AG10803 (cell line): ENCODE measurements around the gene OR10H4.

Experiments used
- DNase-seq: peaks from one replicate; pipeline ENCODE4 v3.0.0; 2010; ENCODE audit warnings: low read depth
- H3K4me3 ChIP-seq: 2 replicates; pipeline ENCODE4 v1.5.1; 2011; ENCODE audit warnings: mild to moderate bottlenecking, low read length, control low read depth
- TF ChIP-seq, protein P1 (sequence below): conservative IDR thresholded peaks from 2 replicates; pipeline ENCODE4 v1.5.1; 2011; ENCODE audit warnings: mild to moderate bottlenecking, low read length, control low read depth, inconsistent platforms

The OR10H4 gene

DNA sequence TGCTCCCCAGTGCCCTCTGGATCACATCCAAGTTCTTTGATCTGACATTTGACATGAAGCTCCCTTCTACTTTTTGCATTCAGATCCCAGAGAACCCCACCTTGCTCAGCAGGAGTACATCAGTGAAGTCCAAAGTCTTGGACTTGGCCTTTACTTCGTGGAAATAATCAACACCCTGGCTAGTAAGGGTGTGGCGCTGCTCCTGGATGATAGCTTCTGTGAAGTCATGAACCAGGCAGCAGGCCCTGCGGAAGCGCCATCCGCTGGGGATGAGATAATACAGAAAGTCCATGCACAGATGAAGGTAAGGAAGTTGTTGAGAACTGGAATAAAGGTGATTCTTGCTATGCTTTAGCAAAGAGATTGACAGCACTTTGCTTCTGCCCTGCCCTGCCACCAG is 43.2 kb downstream of the OR10H4 start:
- no peak for DNase-seq
- H3K4me3 ChIP-seq = no peak overlapping the region
- TF ChIP-seq, protein P1, sequence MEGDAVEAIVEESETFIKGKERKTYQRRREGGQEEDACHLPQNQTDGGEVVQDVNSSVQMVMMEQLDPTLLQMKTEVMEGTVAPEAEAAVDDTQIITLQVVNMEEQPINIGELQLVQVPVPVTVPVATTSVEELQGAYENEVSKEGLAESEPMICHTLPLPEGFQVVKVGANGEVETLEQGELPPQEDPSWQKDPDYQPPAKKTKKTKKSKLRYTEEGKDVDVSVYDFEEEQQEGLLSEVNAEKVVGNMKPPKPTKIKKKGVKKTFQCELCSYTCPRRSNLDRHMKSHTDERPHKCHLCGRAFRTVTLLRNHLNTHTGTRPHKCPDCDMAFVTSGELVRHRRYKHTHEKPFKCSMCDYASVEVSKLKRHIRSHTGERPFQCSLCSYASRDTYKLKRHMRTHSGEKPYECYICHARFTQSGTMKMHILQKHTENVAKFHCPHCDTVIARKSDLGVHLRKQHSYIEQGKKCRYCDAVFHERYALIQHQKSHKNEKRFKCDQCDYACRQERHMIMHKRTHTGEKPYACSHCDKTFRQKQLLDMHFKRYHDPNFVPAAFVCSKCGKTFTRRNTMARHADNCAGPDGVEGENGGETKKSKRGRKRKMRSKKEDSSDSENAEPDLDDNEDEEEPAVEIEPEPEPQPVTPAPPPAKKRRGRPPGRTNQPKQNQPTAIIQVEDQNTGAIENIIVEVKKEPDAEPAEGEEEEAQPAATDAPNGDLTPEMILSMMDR = no peak

DNA sequence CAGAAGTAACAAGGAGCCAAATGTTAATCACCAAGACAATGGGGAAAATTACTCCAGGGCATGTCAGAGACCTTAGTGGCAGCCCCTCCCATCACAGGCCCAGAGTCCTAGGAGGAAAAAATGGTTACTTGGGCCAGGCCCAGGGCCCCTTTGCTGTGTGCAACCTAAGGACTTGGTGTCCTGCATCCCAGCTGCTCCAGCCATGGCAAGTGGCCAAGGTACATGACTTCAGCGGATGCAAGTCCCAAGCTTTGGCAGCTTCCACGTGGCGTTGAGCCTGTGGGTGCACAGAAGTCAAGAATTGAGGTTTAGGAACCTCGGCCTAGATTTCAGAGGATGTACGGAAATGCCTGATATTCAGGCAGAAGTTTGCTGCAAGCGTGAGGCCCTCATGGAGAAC is 46.7 kb downstream of the OR10H4 start:
- TF ChIP-seq, protein P1 = no peak
- no peak overlapping the region for H3K4me3 ChIP-seq
- DNase-seq = no peak

DNA sequence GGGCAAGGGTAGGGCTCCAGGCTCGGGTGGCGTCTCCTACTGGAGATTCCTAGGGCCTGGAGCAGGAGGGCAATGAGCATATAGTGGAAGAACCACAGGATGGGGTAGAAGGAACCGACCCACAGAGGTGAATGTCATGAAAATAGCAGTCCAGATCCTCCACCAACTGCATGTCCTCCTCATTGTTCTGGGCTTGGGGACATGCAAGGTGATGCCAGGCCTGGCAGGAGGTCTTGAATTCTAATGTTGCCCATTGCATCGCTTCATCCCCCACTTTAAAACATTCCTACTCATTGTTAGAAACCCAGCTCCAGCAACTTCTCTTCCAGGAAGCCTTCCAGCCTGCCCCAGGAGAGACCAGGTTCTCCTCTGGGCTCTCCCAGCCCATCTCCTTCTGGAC is 49.4 kb downstream of the OR10H4 start:
- TF ChIP-seq, protein P1 = no peak
- no peak overlapping the region for H3K4me3 ChIP-seq
- DNase-seq = no peak
